ENCODE data around the gene NOP56. TPM values are rescaled to one million over a fixed set of nuclear protein-coding genes. Genes with fewer than 3 reads are reported as not detected.

The NOP56 gene
- total and polyA plus RNA-seq, 9 of the 15 experiments (the other 6 are each of a cell fraction or from before 2014, with no cell fraction given), result 295 to 697 (median 439) TPM

GRCh38 chr20:2663887-2664719 lies 11.7 kb downstream of the NOP56 start, which contains the start of gene IDH3B (continued):
- TF ChIP-seq RHOXF2B (CRISPR knock-in tag; conservative IDR thresholded peaks at IDR 0.05) (no peak), ZNF445 (CRISPR knock-in tag; IDR thresholded peaks at IDR 0.05; ENCODE audit: low read depth) (no peak), ZNF197 (CRISPR knock-in tag; IDR thresholded peaks at IDR 0.05; ENCODE audit: low read depth) (no peak), GTF2E2 (tag; IDR thresholded peaks at IDR 0.05) (0 out of 2 replicates have a peak, but pooled peaks have one; percentile 54), FOXP4 (CRISPR knock-in tag; IDR thresholded peaks at IDR 0.05; ENCODE audit: borderline replicate concordance) (no peak; the same call in 1 of the 2 replicates), ZC3H11A (IDR thresholded peaks at IDR 0.05; ENCODE audit: low read depth, low read length) (no peak), RFX5 (IDR thresholded peaks at IDR 0.05; ENCODE audit: low read depth, low read length) (no peak), MAX (CRISPR knock-in tag; IDR thresholded peaks at IDR 0.05) (peak; percentile 71), ZBTB43 (CRISPR knock-in tag; IDR thresholded peaks at IDR 0.05) (no peak), ERF (CRISPR knock-in tag; IDR thresholded peaks at IDR 0.05) (no peak), ZNF217 (CRISPR knock-in tag; IDR thresholded peaks at IDR 0.05) (no peak), SNIP1 (IDR thresholded peaks at IDR 0.05; ENCODE audit: low read depth) (no peak), ZBTB11 (CRISPR knock-in tag; IDR thresholded peaks at IDR 0.05) (peak in 1 of 3 experiments; percentile 63; a peak in 2 of 6 replicates), AFF4 (CRISPR knock-in tag; IDR thresholded peaks at IDR 0.05) (peak; percentile 78; the same call in 1 of the 2 replicates)

Data from K562 (cell line).